OCI-LY3 (cell line): ENCODE results near the gene UNC5B.

Experiments used
- EZH2phosphoT487 ChIP-seq: fragments of 200-600 bp; shearing (Covaris generic); IDR thresholded peaks from 2 replicates; pipeline ENCODE4 v1.6.1; 2018; ENCODE audit warnings: antibody characterized with exemption, mixed run types, low read depth
- TF ChIP-seq, protein P1 (sequence below): fragments of 200-600, 300-600 bp; sonication (generic); IDR thresholded peaks from 2 replicates; pipeline ENCODE4 v1.5.1; 2014; ENCODE audit warnings: antibody characterized with exemption, low read length, low read depth

DNA sequence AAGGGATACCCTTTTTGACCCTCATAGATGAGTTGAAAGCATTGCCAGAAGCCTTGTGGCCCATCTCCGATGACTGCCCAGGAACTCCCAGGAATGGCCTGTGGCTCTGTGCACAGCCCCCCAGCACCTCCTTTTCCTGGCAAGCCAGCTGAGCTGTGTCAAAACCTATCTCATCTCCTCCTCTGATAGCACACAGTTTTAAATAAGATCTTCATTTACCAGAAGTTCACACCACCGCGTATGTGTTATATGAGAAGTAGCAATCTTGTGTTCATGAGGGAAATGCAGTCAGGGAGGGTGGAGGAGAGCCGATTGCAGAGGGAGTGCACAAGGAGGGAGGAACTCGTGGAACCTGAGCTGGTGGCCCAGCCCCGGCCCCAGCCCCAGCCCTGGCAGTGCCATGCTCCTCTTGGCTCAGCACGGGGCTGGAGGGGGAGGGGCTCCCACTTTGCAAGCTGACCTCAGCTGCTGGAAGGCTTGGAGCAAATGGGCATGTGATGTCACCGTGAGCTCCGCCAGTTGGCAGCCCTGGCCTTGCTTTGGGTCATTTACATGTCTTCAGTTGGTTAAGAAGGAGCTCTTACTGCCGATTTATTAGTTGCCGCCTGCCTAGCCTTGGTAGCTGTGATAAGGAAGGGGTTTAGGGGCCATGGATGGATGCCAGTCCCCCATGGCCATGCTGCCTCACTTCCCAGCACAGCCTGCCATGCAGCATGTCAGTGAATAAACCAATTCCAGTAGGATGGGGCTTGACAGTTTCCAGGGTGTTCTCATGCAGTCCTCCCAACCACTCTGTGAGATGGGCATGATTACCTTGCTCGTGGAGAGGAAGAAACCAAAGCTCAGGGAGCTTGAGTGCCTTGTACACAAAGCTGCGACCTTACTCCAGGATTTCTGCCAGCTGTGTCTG lies 20.0 kb downstream of the UNC5B start:
- TF ChIP-seq, protein P1, sequence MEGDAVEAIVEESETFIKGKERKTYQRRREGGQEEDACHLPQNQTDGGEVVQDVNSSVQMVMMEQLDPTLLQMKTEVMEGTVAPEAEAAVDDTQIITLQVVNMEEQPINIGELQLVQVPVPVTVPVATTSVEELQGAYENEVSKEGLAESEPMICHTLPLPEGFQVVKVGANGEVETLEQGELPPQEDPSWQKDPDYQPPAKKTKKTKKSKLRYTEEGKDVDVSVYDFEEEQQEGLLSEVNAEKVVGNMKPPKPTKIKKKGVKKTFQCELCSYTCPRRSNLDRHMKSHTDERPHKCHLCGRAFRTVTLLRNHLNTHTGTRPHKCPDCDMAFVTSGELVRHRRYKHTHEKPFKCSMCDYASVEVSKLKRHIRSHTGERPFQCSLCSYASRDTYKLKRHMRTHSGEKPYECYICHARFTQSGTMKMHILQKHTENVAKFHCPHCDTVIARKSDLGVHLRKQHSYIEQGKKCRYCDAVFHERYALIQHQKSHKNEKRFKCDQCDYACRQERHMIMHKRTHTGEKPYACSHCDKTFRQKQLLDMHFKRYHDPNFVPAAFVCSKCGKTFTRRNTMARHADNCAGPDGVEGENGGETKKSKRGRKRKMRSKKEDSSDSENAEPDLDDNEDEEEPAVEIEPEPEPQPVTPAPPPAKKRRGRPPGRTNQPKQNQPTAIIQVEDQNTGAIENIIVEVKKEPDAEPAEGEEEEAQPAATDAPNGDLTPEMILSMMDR: no peak
- TF ChIP-seq EZH2phosphoT487: no peak
